GM23248 (cell line): Measurements from ENCODE around the gene WASF3. TPM values are rescaled to one million over a fixed set of nuclear protein-coding genes. Genes with fewer than 3 reads are reported as not detected.

Experiments
- DNase-seq: peaks from one replicate; pipeline ENCODE4 v3.0.0-alpha.2; 2015
- H2AFZ ChIP-seq: fragments of 200-600 bp; sonication (generic); 2 replicates; pipeline ENCODE4 v1.6.1; 2016; ENCODE audit warnings: antibody characterized with exemption
- H3F3A ChIP-seq: fragments of 200-600 bp; sonication (generic); 2 replicates; pipeline ENCODE4 v1.6.1; 2016; ENCODE audit warnings: mild to moderate bottlenecking, antibody characterized with exemption, mixed run types; ENCODE audit not compliant: insufficient read depth
- H3K27ac ChIP-seq: fragments of 200-600 bp; sonication (generic); 2 replicates; pipeline ENCODE4 v1.5.1; 2016; ENCODE audit warnings: mild to moderate bottlenecking
- H3K27me3 ChIP-seq: fragments of 200-600 bp; sonication (generic); replicated peaks from 2 replicates; pipeline ENCODE4 v1.6.1; 2016; ENCODE audit warnings: mild to moderate bottlenecking; ENCODE audit not compliant: insufficient read depth
- H3K36me3 ChIP-seq: fragments of 200-600 bp; sonication (generic); 2 replicates; pipeline ENCODE4 v1.6.1; 2016; ENCODE audit warnings: low read depth, mild to moderate bottlenecking
- H3K4me1 ChIP-seq: fragments of 200-600 bp; sonication (generic); 2 replicates; pipeline ENCODE4 v1.6.1; 2016; ENCODE audit warnings: mild to moderate bottlenecking; ENCODE audit not compliant: insufficient read depth
- H3K4me2 ChIP-seq: fragments of 200-600 bp; sonication (generic); one replicate; pipeline ENCODE4 v1.6.1; 2016; ENCODE audit warnings: mild to moderate bottlenecking; ENCODE audit not compliant: unreplicated experiment
- H3K4me3 ChIP-seq: fragments of 200-600 bp; sonication (generic); 2 replicates; pipeline ENCODE4 v1.5.1; 2016; ENCODE audit warnings: mild to moderate bottlenecking
- H3K79me2 ChIP-seq: fragments of 200-600 bp; sonication (generic); 2 replicates; pipeline ENCODE4 v1.6.1; 2016; ENCODE audit warnings: mild to moderate bottlenecking; ENCODE audit not compliant: insufficient read depth
- H3K9ac ChIP-seq: fragments of 200-600 bp; sonication (generic); 2 replicates; pipeline ENCODE4 v1.6.1; 2016; ENCODE audit warnings: mild to moderate bottlenecking
- H3K9me2 ChIP-seq: fragments of 200-600 bp; sonication (generic); 2 replicates; pipeline ENCODE4 v1.6.1; 2016; ENCODE audit warnings: mixed run types, mild to moderate bottlenecking, moderate library complexity; ENCODE audit not compliant: insufficient read depth
- H3K9me3 ChIP-seq: fragments of 200-600 bp; sonication (generic); one replicate; pipeline ENCODE4 v1.6.1; 2017; ENCODE audit warnings: low read depth
- H4K20me1 ChIP-seq: fragments of 200-600 bp; sonication (generic); 2 replicates; pipeline ENCODE4 v1.6.0; 2016; ENCODE audit not compliant: insufficient read depth
- EZH2 ChIP-seq: fragments of 200-600 bp; sonication (generic); IDR thresholded peaks from 2 replicates; pipeline ENCODE4 v1.6.1; 2018; ENCODE audit warnings: antibody characterized with exemption, mild to moderate bottlenecking; ENCODE audit not compliant: insufficient read depth, poor library complexity, severe bottlenecking
- EZH2phosphoT487 ChIP-seq: fragments of 200-600 bp; sonication (generic); IDR thresholded peaks from 2 replicates; pipeline ENCODE4 v1.6.1; 2018; ENCODE audit warnings: antibody characterized with exemption, moderate library complexity, mild to moderate bottlenecking, low read depth; ENCODE audit not compliant: insufficient read depth
- WGBS, 2 experiments: methylation state at CpG; one replicate each; pipeline ENCODE4 v1.1.6; 2015 to 2017; ENCODE audit warnings: low lambda C conversion rate in 2 of 2, low coverage in 1 of 2; ENCODE audit errors: missing lambda C conversion rate in 2 of 2; 5-methylcytosine and 5-hydroxymethylcytosine counted together
- in situ Hi-C: fragments of 300-500 bp; cut with MboI; formaldehyde crosslinking; loops from 2 replicates; pipeline ENCODE4 v1.15.0; 2020
- polyA plus RNA-seq: library from polyadenylated mRNA; unstranded; fragments of >200 nt; fragmentation: Nextera tagmentation; extraction: Ambion mirVana; gene quantifications from 2 replicates; pipeline ENCODE4 v1.2.1, GENCODE V29; 2016
- total RNA-seq: library from RNA; depleted of rRNA; stranded (reverse); fragments of >200 nt; shearing (Covaris generic); gene quantifications from 2 replicates; pipeline ENCODE4 v1.2.3, GENCODE V29; 2014

Gene WASF3
- total and polyA plus RNA-seq, 2 experiments from 2014 or later, result 14.7 to 19.9 TPM

- no peaks in the 10 kb centered on the region for H3K9me2 ChIP-seq
- no peaks in the 10 kb centered on the region for H3K4me1 ChIP-seq
- no peak overlapping the region for H2AFZ ChIP-seq
- no peak overlapping the region for H3K4me2 ChIP-seq
- peaks cover 3% of the 10 kb centered on the region; the same call in 1 of the 2 replicates for H3F3A ChIP-seq
- peaks cover 15% of the 10 kb centered on the region; the same call in 1 of the 2 replicates for H3K36me3 ChIP-seq
- peaks cover 9% of the 10 kb centered on the region for H3K79me2 ChIP-seq
- TF ChIP-seq EZH2 (no peak), EZH2phosphoT487 (no peak)
- no peaks in the 10 kb centered on the region for H3K9me3 ChIP-seq
- 86 to 89% methylated on average over 5 of the region's 5 CpGs for WGBS, 2 experiments
- no peak overlapping the region for H3K9ac ChIP-seq
- no peak overlapping the region for H3K4me3 ChIP-seq
- in situ Hi-C loops, result no loop called here
- no peaks in the 10 kb centered on the region for H3K27me3 ChIP-seq
- no peak for DNase-seq
- no peak overlapping the region for H3K27ac ChIP-seq
- H4K20me1 ChIP-seq, result no peaks in the 10 kb centered on the region
Measured at GRCh38 chr13:26668357-26669146, 111.1 kb downstream of the WASF3 start.

- no peaks in the 10 kb centered on the region for H3F3A ChIP-seq
- no peak overlapping the region for H3K9ac ChIP-seq
- H3K4me2 ChIP-seq, result no peak overlapping the region
- no peaks in the 10 kb centered on the region for H3K79me2 ChIP-seq
- H2AFZ ChIP-seq, result no peak overlapping the region
- no peak overlapping the region for H3K27ac ChIP-seq
- H4K20me1 ChIP-seq, result no peaks in the 10 kb centered on the region
- peaks cover 12% of the 10 kb centered on the region; the same call in 1 of the 2 replicates for H3K36me3 ChIP-seq
- 86 to 92% methylated on average over 5 of the region's 5 CpGs for WGBS, 2 experiments
- in situ Hi-C loops, result no loop called here
- H3K4me1 ChIP-seq, result no peaks in the 10 kb centered on the region
- DNase-seq, result no peak
- no peaks in the 10 kb centered on the region for H3K9me3 ChIP-seq
- no peak overlapping the region for H3K4me3 ChIP-seq
- TF ChIP-seq EZH2phosphoT487, result no peak
- TF ChIP-seq EZH2, result no peak
- H3K9me2 ChIP-seq, result no peaks in the 10 kb centered on the region
- no peaks in the 10 kb centered on the region for H3K27me3 ChIP-seq
Measured at GRCh38 chr13:26673890-26674289, 116.4 kb downstream of the WASF3 start.

- Histone ChIP-seq H2AFZ (no peak overlapping the region), H3K79me2 (no peaks in the 10 kb centered on the region), H3K9me3 (no peaks in the 10 kb centered on the region), H3K36me3 (peaks cover 9% of the 10 kb centered on the region; the same call in 1 of the 2 replicates), H3K4me1 (peaks cover 9% of the 10 kb centered on the region), H3K4me2 (no peak overlapping the region), H3K9ac (no peak overlapping the region), H3F3A (0 out of 2 replicates have a peak, but pooled peaks cover 7% of the 10 kb centered on the region), H3K4me3 (no peak overlapping the region), H4K20me1 (no peaks in the 10 kb centered on the region), H3K27ac (no peak overlapping the region), H3K9me2 (no peaks in the 10 kb centered on the region), H3K27me3 (no peaks in the 10 kb centered on the region)
- in situ Hi-C loops, result no loop called here
- no peak for DNase-seq
- WGBS, 2 experiments, result 79% methylated on average over 4 of the region's 4 CpGs
- TF ChIP-seq EZH2, result no peak
- TF ChIP-seq EZH2phosphoT487, result no peak
Measured at GRCh38 chr13:26677156-26677555, 119.7 kb downstream of the WASF3 start.

GRCh38 chr13:26678330-26678729 is 120.8 kb downstream of the WASF3 start:
- Histone ChIP-seq H3K4me1 (peaks cover 9% of the 10 kb centered on the region), H3K9ac (no peak overlapping the region), H2AFZ (no peak overlapping the region), H3K36me3 (peaks cover 9% of the 10 kb centered on the region; the same call in 1 of the 2 replicates), H4K20me1 (no peaks in the 10 kb centered on the region), H3K79me2 (no peaks in the 10 kb centered on the region), H3K27me3 (no peaks in the 10 kb centered on the region), H3K27ac (no peak overlapping the region), H3K4me2 (no peak overlapping the region), H3K9me3 (no peaks in the 10 kb centered on the region), H3F3A (0 out of 2 replicates have a peak, but pooled peaks cover 7% of the 10 kb centered on the region), H3K9me2 (no peaks in the 10 kb centered on the region), H3K4me3 (no peak overlapping the region)
- WGBS, 2 experiments, result 92 to 94% methylated on average over 5 of the region's 5 CpGs
- TF ChIP-seq EZH2 (no peak), EZH2phosphoT487 (no peak)
- in situ Hi-C loops, result no loop called here
- DNase-seq, result no peak
